Tibial nerve (tissue), 4 donors: ENCODE measurements around the gene PARN.

Experiments used
- CTCF ChIP-seq, 5 experiments: fragments of 200-600 bp in 3 of 5; fragments of 450-650 bp in 2 of 5; sonication (generic) in 3 of 5; IDR thresholded peaks; one replicate each; pipeline ENCODE4 v1.5.1; 2016 to 2019; ENCODE audit warnings: antibody characterized with exemption in 5 of 5, mild to moderate bottlenecking in 3 of 5, moderate library complexity in 2 of 5
- EP300 ChIP-seq, 2 donors: sonication (generic); formaldehyde crosslinking; IDR thresholded peaks; one replicate each; pipeline ENCODE4 v1.6.1; 2017; ENCODE audit warnings: antibody characterized with exemption in 2 of 2, mild to moderate bottlenecking in 1 of 2
- POLR2A ChIP-seq, 2 donors: fragments of 450-650 bp; IDR thresholded peaks; one replicate each; pipeline ENCODE4 v1.6.1; 2017; ENCODE audit warnings: antibody characterized with exemption in 2 of 2, mild to moderate bottlenecking in 2 of 2, moderate library complexity in 2 of 2

DNA sequence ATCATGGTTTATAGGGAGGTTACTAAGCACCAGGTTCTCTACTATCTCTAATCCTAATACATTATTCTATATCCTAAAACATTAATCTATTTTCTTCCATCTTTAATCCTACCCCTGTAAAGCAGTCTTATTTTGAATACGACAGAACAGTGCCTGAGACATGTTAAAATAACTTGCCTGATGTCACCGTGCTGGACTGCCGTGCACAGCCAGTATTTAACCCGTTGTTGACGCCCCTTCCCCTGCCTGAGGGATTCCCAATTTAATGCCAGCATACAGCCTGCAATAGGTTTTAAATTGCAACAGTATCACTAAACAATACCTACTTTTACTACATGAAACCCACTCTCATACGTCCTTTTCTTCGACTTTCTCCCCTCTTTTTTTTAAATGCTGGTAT lies 133.3 kb downstream of the PARN start:
- TF ChIP-seq CTCF (IDR thresholded peaks at IDR 0.05) (no peak), POLR2A (IDR thresholded peaks at IDR 0.05) (no peak), EP300 (IDR thresholded peaks at IDR 0.05) (no peak)
